ENCODE results near the gene LIN28B.
"Not testable (repeated sequence)": the region's sequence is repeated elsewhere in the genome, so short reads cannot be mapped to it uniquely, and the experiment has no call there.

DNA sequence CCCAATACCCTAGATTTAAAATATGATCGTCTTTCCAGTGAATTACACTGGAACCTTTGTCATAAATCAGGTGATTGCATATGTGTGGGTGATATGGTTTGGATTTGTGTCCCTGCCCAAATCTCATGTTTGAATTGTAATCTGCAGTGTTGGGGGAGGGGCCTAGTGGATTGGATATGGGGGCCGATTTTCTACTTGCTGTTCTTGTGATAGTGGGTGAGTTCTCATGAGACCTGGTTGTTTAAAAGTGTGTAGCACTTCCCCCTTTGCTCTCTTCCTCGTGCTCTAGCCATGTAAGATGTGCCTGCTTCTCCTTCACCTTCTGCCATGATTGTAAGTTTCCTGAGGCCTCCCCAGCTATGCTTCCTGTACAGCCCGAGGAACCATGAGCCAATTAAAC lies 29.0 kb downstream of the LIN28B start:
- not testable (repeated sequence) for TF ChIP-seq EZH2 (IDR thresholded peaks at IDR 0.05; ENCODE audit: low read length, missing control alignments); CTCF (conservative IDR thresholded peaks at IDR 0.05 in 1 of 2, IDR thresholded peaks at IDR 0.05 in 1 of 2; ENCODE audit: low read depth in 1 of 2, low read length in 2 of 2)
